ENCODE results near the gene GALNT2. TPM values are rescaled to one million over a fixed set of nuclear protein-coding genes. Genes with fewer than 3 reads are reported as not detected.

GALNT2 gene
- total and polyA plus RNA-seq, 10 donors: 7.9 to 44.8 (median 36.9) TPM

DNA sequence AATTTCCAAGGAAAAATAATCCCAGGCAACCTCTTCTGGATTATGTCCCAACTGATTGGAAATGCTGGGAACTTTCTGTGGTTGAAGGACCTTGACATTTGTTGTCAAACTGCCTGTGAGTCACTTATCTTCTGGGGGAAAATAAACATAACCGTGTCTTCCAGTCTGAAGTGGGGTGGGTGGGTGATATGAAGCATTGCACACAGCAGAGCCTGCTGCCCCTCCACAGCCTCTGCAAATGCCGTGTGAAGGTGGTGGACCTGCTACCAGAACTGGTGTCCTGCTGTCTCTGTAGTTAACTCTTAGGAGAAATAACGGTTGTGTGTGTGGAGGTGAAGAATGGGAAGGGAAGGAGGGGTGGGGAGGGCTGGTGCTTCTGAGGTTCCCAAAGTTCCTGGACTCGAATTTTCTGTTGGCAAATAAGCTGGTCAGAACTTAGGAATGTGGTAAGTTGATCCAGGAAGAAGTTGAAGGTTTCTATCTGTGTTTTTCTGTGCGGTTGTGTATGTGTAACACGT, 23.2 kb downstream of the GALNT2 start:
- TF ChIP-seq POLR2A (IDR thresholded peaks at IDR 0.05) (no peak), POLR2AphosphoS5 (IDR thresholded peaks at IDR 0.05) (no peak), CTCF (IDR thresholded peaks at IDR 0.05 in 8 of 11, conservative IDR thresholded peaks at IDR 0.05 in 3 of 11) (no peak)
- no peaks in the 10 kb centered on the region for H3K27me3 ChIP-seq (replicated peaks in 1 of 7)
- no peak overlapping the region for H3K27ac ChIP-seq
- peaks cover 0 to 34% (median 7%) of the 10 kb centered on the region in 6 donors for H3K4me1 ChIP-seq
- H3K36me3 ChIP-seq: peaks cover 0 to 24% (median 5%) of the 10 kb centered on the region in 6 donors
- H3K9me3 ChIP-seq: no peaks in the 10 kb centered on the region
- no peak for DNase-seq
- 70 to 85% (median 82%) methylated on average over 6 of the region's 6 CpGs for WGBS, 5 donors
- intact Hi-C loops (cut with DNase I; ENCODE audit: low total_unique reads): no loop called here
- no peak overlapping the region for H3K4me3 ChIP-seq

- Histone ChIP-seq H3K36me3 (peaks cover 0 to 24% (median 5%) of the 10 kb centered on the region in 6 donors), H3K9me3 (no peaks in the 10 kb centered on the region), H3K4me3 (no peak overlapping the region), H3K27me3 (replicated peaks in 1 of 7) (no peaks in the 10 kb centered on the region), H3K27ac (no peak overlapping the region), H3K4me1 (peaks cover 0 to 26% (median 6%) of the 10 kb centered on the region in 6 donors)
- TF ChIP-seq POLR2A (IDR thresholded peaks at IDR 0.05): no peak
- no peak for TF ChIP-seq POLR2AphosphoS5 (IDR thresholded peaks at IDR 0.05)
- no peak for TF ChIP-seq CTCF (IDR thresholded peaks at IDR 0.05 in 8 of 11, conservative IDR thresholded peaks at IDR 0.05 in 3 of 11)
- intact Hi-C loops (cut with DNase I; ENCODE audit: low total_unique reads): no loop called here
- 91 to 96% (median 93%) methylated on average over 12 of the region's 12 CpGs for WGBS, 5 donors
- DNase-seq: no peak
Measured at GRCh38 chr1:230091473-230092231, 24.6 kb downstream of the GALNT2 start.

DNA sequence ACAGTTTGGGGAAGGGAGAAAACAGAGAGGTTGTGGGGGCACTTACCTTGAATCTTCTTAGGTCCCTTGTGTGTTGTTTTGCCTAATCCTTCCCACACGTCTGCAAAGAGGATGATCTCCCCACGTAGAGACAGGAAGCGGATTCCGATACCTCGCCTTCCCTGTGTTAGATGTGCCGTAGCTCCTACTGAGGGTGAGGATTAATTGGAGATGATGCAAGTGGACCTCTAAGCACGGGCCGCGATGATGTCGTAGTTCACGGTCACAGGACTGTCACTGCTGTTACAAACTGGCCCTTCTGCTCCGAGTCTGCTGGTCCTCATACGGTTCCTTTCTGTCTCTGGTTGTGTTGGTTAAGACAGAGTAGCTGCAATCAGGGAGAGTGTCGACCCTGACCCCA, 27.7 kb downstream of the GALNT2 start:
- Histone ChIP-seq H3K4me1 (peaks cover 0 to 10% (median 0%) of the 10 kb centered on the region in 6 donors), H3K36me3 (peaks cover 0 to 16% (median 5%) of the 10 kb centered on the region in 6 donors), H3K9me3 (no peaks in the 10 kb centered on the region), H3K27me3 (replicated peaks in 1 of 7) (no peaks in the 10 kb centered on the region), H3K27ac (no peak overlapping the region), H3K4me3 (no peak overlapping the region)
- intact Hi-C loops (cut with DNase I; ENCODE audit: low total_unique reads): no loop called here
- no peak for TF ChIP-seq POLR2AphosphoS5 (IDR thresholded peaks at IDR 0.05)
- no peak for TF ChIP-seq POLR2A (IDR thresholded peaks at IDR 0.05)
- TF ChIP-seq CTCF (IDR thresholded peaks at IDR 0.05 in 8 of 11, conservative IDR thresholded peaks at IDR 0.05 in 3 of 11): no peak
- no peak for DNase-seq
- 87 to 95% (median 93%) methylated on average over 14 of the region's 14 CpGs for WGBS, 5 donors

DNA sequence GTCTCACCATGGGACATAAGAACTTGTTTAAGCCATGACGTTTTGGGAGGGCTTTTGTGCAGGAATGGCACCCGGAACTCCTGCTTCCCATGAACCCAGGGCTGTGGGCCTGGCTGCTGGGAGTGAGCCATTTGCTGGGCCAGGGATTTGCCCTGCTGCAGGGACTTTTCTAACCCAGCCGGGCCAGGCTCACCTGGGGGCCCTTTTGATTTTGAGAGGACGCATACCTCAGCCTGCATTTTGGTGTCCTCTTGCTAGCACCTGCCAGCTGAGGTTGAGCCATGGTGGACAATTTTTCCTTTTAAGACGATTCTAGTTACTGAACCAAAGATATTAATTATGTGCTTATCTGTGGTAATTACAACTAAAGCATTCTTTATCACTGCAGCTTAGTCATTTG, 28.9 kb downstream of the GALNT2 start:
- Histone ChIP-seq H3K4me1 (peaks cover 0 to 4% (median 0%) of the 10 kb centered on the region in 6 donors), H3K27ac (no peak overlapping the region), H3K9me3 (no peaks in the 10 kb centered on the region), H3K4me3 (no peak overlapping the region), H3K36me3 (peaks cover 0 to 15% (median 5%) of the 10 kb centered on the region in 6 donors), H3K27me3 (replicated peaks in 1 of 7) (no peaks in the 10 kb centered on the region)
- no peak for DNase-seq
- intact Hi-C loops (cut with DNase I; ENCODE audit: low total_unique reads): no loop called here
- no peak for TF ChIP-seq CTCF (IDR thresholded peaks at IDR 0.05 in 8 of 11, conservative IDR thresholded peaks at IDR 0.05 in 3 of 11)
- TF ChIP-seq POLR2AphosphoS5 (IDR thresholded peaks at IDR 0.05): no peak
- TF ChIP-seq POLR2A (IDR thresholded peaks at IDR 0.05): no peak
- 83 to 93% (median 88%) methylated on average over 5 of the region's 5 CpGs for WGBS, 5 donors

All from spleen (tissue), 11 donors.